HEK293 (cell line): Measurements from ENCODE around the gene RHBDL3.

Experiments
- GLIS1 ChIP-seq: fragments of 450-650 bp; formaldehyde crosslinking; IDR thresholded peaks from 2 replicates; pipeline ENCODE4 v1.5.1; 2016; ENCODE audit warnings: missing biosample characterization, missing genetic modification characterization
- HOXD13 ChIP-seq: sonication (generic); formaldehyde crosslinking; IDR thresholded peaks from 2 replicates; pipeline ENCODE4 v1.8.0; 2022; ENCODE audit warnings: missing genetic modification reagents, borderline replicate concordance
- KLF1 ChIP-seq: fragments of 450-650 bp; formaldehyde crosslinking; IDR thresholded peaks from 2 replicates; pipeline ENCODE4 v1.5.1; 2016; ENCODE audit warnings: missing biosample characterization, missing genetic modification characterization
- TCF7L2 ChIP-seq: IDR thresholded peaks from 2 replicates; pipeline ENCODE4 v1.6.1; 2011; ENCODE audit warnings: low read depth, mild to moderate bottlenecking, inconsistent platforms, low read length, moderate library complexity, borderline replicate concordance
- ZBTB17 ChIP-seq: fragments of 450-650 bp; formaldehyde crosslinking; IDR thresholded peaks from 2 replicates; pipeline ENCODE4 v1.5.1; 2016; ENCODE audit warnings: missing biosample characterization, missing genetic modification characterization
- ZEB2 ChIP-seq: fragments of 450-650 bp; formaldehyde crosslinking; IDR thresholded peaks from 2 replicates; pipeline ENCODE4 v1.5.1; 2016; ENCODE audit warnings: missing biosample characterization, missing genetic modification characterization
- ZNF121 ChIP-seq: fragments of 450-650 bp; formaldehyde crosslinking; IDR thresholded peaks from 2 replicates; pipeline ENCODE4 v1.5.1; 2016; ENCODE audit warnings: missing biosample characterization, missing genetic modification characterization
- ZNF2 ChIP-seq: fragments of 450-650 bp; formaldehyde crosslinking; IDR thresholded peaks from 2 replicates; pipeline ENCODE4 v1.5.1; 2016; ENCODE audit warnings: missing biosample characterization, missing genetic modification characterization
- ZNF221 ChIP-seq: fragments of 450-650 bp; formaldehyde crosslinking; IDR thresholded peaks from 2 replicates; pipeline ENCODE4 v1.5.1; 2017; ENCODE audit warnings: missing biosample characterization, missing genetic modification characterization, borderline replicate concordance
- ZNF239 ChIP-seq: fragments of 450-650 bp; formaldehyde crosslinking; IDR thresholded peaks from 2 replicates; pipeline ENCODE4 v1.5.1; 2016; ENCODE audit warnings: missing biosample characterization, missing genetic modification characterization
- ZNF24 ChIP-seq: fragments of 450-650 bp; formaldehyde crosslinking; IDR thresholded peaks from 2 replicates; pipeline ENCODE4 v1.5.1; 2016; ENCODE audit warnings: missing biosample characterization, missing genetic modification characterization
- ZNF248 ChIP-seq: fragments of 450-650 bp; formaldehyde crosslinking; IDR thresholded peaks from 2 replicates; pipeline ENCODE4 v1.5.1; 2017; ENCODE audit warnings: missing biosample characterization, missing genetic modification characterization
- ZNF366 ChIP-seq: fragments of 450-650 bp; formaldehyde crosslinking; conservative IDR thresholded peaks from 2 replicates; pipeline ENCODE4 v1.5.1; 2016; ENCODE audit warnings: missing biosample characterization, missing genetic modification characterization
- ZNF48 ChIP-seq: fragments of 450-650 bp; formaldehyde crosslinking; IDR thresholded peaks from 2 replicates; pipeline ENCODE4 v1.5.1; 2016; ENCODE audit warnings: missing biosample characterization, missing genetic modification characterization
- ZNF529 ChIP-seq: fragments of 450-650 bp; formaldehyde crosslinking; IDR thresholded peaks from 2 replicates; pipeline ENCODE4 v1.5.1; 2017; ENCODE audit warnings: missing genetic modification characterization, missing biosample characterization; ENCODE audit not compliant: insufficient replicate concordance
- ZNF571 ChIP-seq: fragments of 450-650 bp; formaldehyde crosslinking; IDR thresholded peaks from 2 replicates; pipeline ENCODE4 v1.5.0; 2017; ENCODE audit warnings: missing biosample characterization, missing genetic modification characterization
- ZNF600 ChIP-seq: fragments of 450-650 bp; formaldehyde crosslinking; IDR thresholded peaks from 2 replicates; pipeline ENCODE4 v1.5.1; 2016; ENCODE audit warnings: missing biosample characterization, missing genetic modification characterization
- ZNF629 ChIP-seq: fragments of 450-650 bp; formaldehyde crosslinking; IDR thresholded peaks from 2 replicates; pipeline ENCODE4 v1.5.1; 2017; ENCODE audit warnings: missing biosample characterization, missing genetic modification characterization
- ZNF670 ChIP-seq: fragments of 450-650 bp; formaldehyde crosslinking; IDR thresholded peaks from 2 replicates; pipeline ENCODE4 v1.5.1; 2016; ENCODE audit warnings: missing biosample characterization, missing genetic modification characterization, low read depth
- ZNF777 ChIP-seq: fragments of 450-650 bp; formaldehyde crosslinking; IDR thresholded peaks from 2 replicates; pipeline ENCODE4 v1.5.1; 2017; ENCODE audit warnings: missing biosample characterization, missing genetic modification characterization, borderline replicate concordance
- ZNF785 ChIP-seq: fragments of 450-650 bp; formaldehyde crosslinking; IDR thresholded peaks from 2 replicates; pipeline ENCODE4 v1.5.1; 2016; ENCODE audit warnings: missing biosample characterization, missing genetic modification characterization
- ZNF791 ChIP-seq: fragments of 450-650 bp; formaldehyde crosslinking; IDR thresholded peaks from 2 replicates; pipeline ENCODE4 v1.5.1; 2016; ENCODE audit warnings: missing biosample characterization, missing genetic modification characterization
- ZSCAN16 ChIP-seq: fragments of 450-650 bp; formaldehyde crosslinking; IDR thresholded peaks from 2 replicates; pipeline ENCODE4 v1.5.1; 2016; ENCODE audit warnings: missing biosample characterization, missing genetic modification characterization
- TF ChIP-seq, protein P1 (sequence below): fragments of 450-650 bp; formaldehyde crosslinking; IDR thresholded peaks from 2 replicates; pipeline ENCODE4 v1.5.1; 2017; ENCODE audit warnings: missing biosample characterization, missing genetic modification characterization
- TF ChIP-seq, protein P2 (sequence below): IDR thresholded peaks from 2 replicates; pipeline ENCODE4 v1.6.1; 2011; ENCODE audit warnings: mild to moderate bottlenecking, low read depth, low read length, borderline replicate concordance
- TF ChIP-seq, protein P3 (sequence below): fragments of 450-650 bp; formaldehyde crosslinking; IDR thresholded peaks from 2 replicates; pipeline ENCODE4 v1.5.1; 2016; ENCODE audit warnings: missing biosample characterization, missing genetic modification characterization
- TF ChIP-seq, protein P4 (sequence below): fragments of 450-650 bp; formaldehyde crosslinking; IDR thresholded peaks from 2 replicates; pipeline ENCODE4 v1.5.1; 2016; ENCODE audit warnings: missing biosample characterization, missing genetic modification characterization
- TF ChIP-seq, protein P5 (sequence below): fragments of 450-650 bp; formaldehyde crosslinking; IDR thresholded peaks from 2 replicates; pipeline ENCODE4 v1.5.1; 2016; ENCODE audit warnings: missing biosample characterization, missing genetic modification characterization
- TF ChIP-seq, protein P6 (sequence below): fragments of 450-650 bp; formaldehyde crosslinking; IDR thresholded peaks from 2 replicates; pipeline ENCODE4 v1.5.1; 2017; ENCODE audit warnings: missing biosample characterization, missing genetic modification characterization

Gene RHBDL3

DNA sequence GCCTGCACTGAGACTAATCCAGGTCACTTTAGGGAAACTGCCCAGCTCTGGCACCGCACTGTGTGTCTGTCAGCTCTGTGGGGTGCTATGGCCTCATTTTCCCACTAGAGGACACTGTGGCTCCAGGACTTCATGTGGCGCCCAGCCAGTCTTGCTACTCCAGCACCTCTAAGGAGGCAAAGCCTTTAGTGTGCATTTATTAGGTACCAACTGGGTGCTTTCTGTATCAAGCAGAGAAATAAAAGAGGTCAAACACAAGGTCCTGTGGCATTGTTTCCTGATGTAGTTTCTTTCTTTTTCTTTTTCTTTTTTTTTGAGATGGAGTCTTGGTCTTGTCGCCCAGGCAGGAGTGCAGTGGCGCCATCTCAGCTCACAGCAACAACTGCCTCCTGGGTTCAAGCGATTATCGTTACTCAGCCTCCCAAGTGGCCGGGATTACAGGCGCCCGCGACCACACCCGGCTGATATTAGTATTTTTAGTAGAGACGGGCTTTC is 12.5 kb upstream of the RHBDL3 start (continued):
- TF ChIP-seq ZBTB17 (tag by site-specific recombination) (0 out of 2 replicates have a peak, but pooled peaks have one; percentile 22), ZNF48 (no peak), ZNF791 (tag by site-specific recombination) (no peak), ZNF248 (tag by site-specific recombination) (no peak), ZNF221 (tag by site-specific recombination) (no peak), ZNF239 (no peak), ZNF629 (peak; percentile 32; the same call in 1 of the 2 replicates), ZSCAN16 (no peak), ZNF366 (tag by site-specific recombination) (no peak), ZEB2 (tag by site-specific recombination) (0 out of 2 replicates have a peak, but pooled peaks have one; percentile 39), HOXD13 (CRISPR knock-in tag) (no peak), ZNF529 (tag by site-specific recombination) (no peak), ZNF24 (tag by site-specific recombination) (no peak), GLIS1 (0 out of 2 replicates have a peak, but pooled peaks have one; percentile 8), ZNF571 (no peak), ZNF2 (tag by site-specific recombination) (peak; percentile 98), ZNF600 (tag by site-specific recombination) (peak; percentile 72), ZNF121 (tag by site-specific recombination) (no peak), TCF7L2 (no peak), KLF1 (tag by site-specific recombination) (no peak), ZNF785 (tag by site-specific recombination) (no peak), ZNF777 (tag by site-specific recombination) (no peak), ZNF670 (no peak)
- TF ChIP-seq, protein P1, sequence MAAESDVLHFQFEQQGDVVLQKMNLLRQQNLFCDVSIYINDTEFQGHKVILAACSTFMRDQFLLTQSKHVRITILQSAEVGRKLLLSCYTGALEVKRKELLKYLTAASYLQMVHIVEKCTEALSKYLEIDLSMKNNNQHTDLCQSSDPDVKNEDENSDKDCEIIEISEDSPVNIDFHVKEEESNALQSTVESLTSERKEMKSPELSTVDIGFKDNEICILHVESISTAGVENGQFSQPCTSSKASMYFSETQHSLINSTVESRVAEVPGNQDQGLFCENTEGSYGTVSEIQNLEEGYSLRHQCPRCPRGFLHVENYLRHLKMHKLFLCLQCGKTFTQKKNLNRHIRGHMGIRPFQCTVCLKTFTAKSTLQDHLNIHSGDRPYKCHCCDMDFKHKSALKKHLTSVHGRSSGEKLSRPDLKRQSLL (tag by site-specific recombination) = 0 out of 2 replicates have a peak, but pooled peaks have one; percentile 17
- TF ChIP-seq, protein P2, sequence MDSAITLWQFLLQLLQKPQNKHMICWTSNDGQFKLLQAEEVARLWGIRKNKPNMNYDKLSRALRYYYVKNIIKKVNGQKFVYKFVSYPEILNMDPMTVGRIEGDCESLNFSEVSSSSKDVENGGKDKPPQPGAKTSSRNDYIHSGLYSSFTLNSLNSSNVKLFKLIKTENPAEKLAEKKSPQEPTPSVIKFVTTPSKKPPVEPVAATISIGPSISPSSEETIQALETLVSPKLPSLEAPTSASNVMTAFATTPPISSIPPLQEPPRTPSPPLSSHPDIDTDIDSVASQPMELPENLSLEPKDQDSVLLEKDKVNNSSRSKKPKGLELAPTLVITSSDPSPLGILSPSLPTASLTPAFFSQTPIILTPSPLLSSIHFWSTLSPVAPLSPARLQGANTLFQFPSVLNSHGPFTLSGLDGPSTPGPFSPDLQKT = no peak
- TF ChIP-seq, protein P3, sequence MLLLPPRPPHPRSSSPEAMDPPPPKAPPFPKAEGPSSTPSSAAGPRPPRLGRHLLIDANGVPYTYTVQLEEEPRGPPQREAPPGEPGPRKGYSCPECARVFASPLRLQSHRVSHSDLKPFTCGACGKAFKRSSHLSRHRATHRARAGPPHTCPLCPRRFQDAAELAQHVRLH (tag by site-specific recombination) = no peak
- TF ChIP-seq, protein P4, sequence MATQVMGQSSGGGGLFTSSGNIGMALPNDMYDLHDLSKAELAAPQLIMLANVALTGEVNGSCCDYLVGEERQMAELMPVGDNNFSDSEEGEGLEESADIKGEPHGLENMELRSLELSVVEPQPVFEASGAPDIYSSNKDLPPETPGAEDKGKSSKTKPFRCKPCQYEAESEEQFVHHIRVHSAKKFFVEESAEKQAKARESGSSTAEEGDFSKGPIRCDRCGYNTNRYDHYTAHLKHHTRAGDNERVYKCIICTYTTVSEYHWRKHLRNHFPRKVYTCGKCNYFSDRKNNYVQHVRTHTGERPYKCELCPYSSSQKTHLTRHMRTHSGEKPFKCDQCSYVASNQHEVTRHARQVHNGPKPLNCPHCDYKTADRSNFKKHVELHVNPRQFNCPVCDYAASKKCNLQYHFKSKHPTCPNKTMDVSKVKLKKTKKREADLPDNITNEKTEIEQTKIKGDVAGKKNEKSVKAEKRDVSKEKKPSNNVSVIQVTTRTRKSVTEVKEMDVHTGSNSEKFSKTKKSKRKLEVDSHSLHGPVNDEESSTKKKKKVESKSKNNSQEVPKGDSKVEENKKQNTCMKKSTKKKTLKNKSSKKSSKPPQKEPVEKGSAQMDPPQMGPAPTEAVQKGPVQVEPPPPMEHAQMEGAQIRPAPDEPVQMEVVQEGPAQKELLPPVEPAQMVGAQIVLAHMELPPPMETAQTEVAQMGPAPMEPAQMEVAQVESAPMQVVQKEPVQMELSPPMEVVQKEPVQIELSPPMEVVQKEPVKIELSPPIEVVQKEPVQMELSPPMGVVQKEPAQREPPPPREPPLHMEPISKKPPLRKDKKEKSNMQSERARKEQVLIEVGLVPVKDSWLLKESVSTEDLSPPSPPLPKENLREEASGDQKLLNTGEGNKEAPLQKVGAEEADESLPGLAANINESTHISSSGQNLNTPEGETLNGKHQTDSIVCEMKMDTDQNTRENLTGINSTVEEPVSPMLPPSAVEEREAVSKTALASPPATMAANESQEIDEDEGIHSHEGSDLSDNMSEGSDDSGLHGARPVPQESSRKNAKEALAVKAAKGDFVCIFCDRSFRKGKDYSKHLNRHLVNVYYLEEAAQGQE = no peak
- TF ChIP-seq, protein P5, sequence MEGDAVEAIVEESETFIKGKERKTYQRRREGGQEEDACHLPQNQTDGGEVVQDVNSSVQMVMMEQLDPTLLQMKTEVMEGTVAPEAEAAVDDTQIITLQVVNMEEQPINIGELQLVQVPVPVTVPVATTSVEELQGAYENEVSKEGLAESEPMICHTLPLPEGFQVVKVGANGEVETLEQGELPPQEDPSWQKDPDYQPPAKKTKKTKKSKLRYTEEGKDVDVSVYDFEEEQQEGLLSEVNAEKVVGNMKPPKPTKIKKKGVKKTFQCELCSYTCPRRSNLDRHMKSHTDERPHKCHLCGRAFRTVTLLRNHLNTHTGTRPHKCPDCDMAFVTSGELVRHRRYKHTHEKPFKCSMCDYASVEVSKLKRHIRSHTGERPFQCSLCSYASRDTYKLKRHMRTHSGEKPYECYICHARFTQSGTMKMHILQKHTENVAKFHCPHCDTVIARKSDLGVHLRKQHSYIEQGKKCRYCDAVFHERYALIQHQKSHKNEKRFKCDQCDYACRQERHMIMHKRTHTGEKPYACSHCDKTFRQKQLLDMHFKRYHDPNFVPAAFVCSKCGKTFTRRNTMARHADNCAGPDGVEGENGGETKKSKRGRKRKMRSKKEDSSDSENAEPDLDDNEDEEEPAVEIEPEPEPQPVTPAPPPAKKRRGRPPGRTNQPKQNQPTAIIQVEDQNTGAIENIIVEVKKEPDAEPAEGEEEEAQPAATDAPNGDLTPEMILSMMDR (tag by site-specific recombination) = peak; percentile 90
- TF ChIP-seq, protein P6, sequence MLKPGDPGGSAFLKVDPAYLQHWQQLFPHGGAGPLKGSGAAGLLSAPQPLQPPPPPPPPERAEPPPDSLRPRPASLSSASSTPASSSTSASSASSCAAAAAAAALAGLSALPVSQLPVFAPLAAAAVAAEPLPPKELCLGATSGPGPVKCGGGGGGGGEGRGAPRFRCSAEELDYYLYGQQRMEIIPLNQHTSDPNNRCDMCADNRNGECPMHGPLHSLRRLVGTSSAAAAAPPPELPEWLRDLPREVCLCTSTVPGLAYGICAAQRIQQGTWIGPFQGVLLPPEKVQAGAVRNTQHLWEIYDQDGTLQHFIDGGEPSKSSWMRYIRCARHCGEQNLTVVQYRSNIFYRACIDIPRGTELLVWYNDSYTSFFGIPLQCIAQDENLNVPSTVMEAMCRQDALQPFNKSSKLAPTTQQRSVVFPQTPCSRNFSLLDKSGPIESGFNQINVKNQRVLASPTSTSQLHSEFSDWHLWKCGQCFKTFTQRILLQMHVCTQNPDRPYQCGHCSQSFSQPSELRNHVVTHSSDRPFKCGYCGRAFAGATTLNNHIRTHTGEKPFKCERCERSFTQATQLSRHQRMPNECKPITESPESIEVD (tag by site-specific recombination) = no peak
